ENCODE measurements around the gene DYNLL1.
A peak's percentile ranks its signal among the peaks of the same experiment; 100 is the strongest.
"Not testable (repeated sequence)": the region's sequence is repeated elsewhere in the genome, so short reads cannot be mapped to it uniquely, and the experiment has no call there.

DYNLL1 gene

GRCh38 chr12:120515496-120515895, 19.6 kb downstream of the DYNLL1 start:
- DNase-seq (ENCODE audit: low spot score): no peak

GRCh38 chr12:120519324-120519723, 23.4 kb downstream of the DYNLL1 start:
- DNase-seq (ENCODE audit: low spot score): not testable (repeated sequence)

GRCh38 chr12:120522568-120522967, 26.7 kb downstream of the DYNLL1 start:
- DNase-seq (ENCODE audit: low spot score): no peak

GRCh38 chr12:120528861-120529525, 33.1 kb downstream of the DYNLL1 start, which contains the start of gene COQ5:
COQ5 (minus strand) TSS chr12:120529158; CDS start chr12:120529141, 17 bp downstream.
- DNase-seq (ENCODE audit: low spot score): peak; percentile 85

GRCh38 chr12:120529641-120530417, 33.9 kb downstream of the DYNLL1 start:
- peak; percentile 64 for DNase-seq (ENCODE audit: low spot score)

GRCh38 chr12:120530418-120530761, 34.5 kb downstream of the DYNLL1 start:
- not testable (repeated sequence) for DNase-seq (ENCODE audit: low spot score)

- no peak for DNase-seq (ENCODE audit: low spot score)
These were observed 36.9 kb downstream of the DYNLL1 start for GRCh38 chr12:120532701-120533238.

GRCh38 chr12:120534203-120534702, 38.3 kb downstream of the DYNLL1 start, which contains the start of gene RNF10:
RNF10 (plus strand) TSS chr12:120534356; CDS start chr12:120534812, 456 bp downstream.
- peak; percentile 88 for DNase-seq (ENCODE audit: low spot score)

GRCh38 chr12:120534703-120535655, 39.1 kb downstream of the DYNLL1 start:
- peak; percentile 79 for DNase-seq (ENCODE audit: low spot score)

GRCh38 chr12:120536064-120536791, 40.3 kb downstream of the DYNLL1 start:
- DNase-seq (ENCODE audit: low spot score): peak; percentile 44

GRCh38 chr12:120537856-120538220, 41.9 kb downstream of the DYNLL1 start:
- DNase-seq (ENCODE audit: low spot score): no peak

- peak; percentile 89 for DNase-seq (ENCODE audit: low spot score)
These were observed 42.6 kb downstream of the DYNLL1 start for GRCh38 chr12:120538281-120539156.

- peak; percentile 67 for DNase-seq (ENCODE audit: low spot score)
These were observed 43.4 kb downstream of the DYNLL1 start for GRCh38 chr12:120539303-120539702.

GRCh38 chr12:120540445-120540844, 44.5 kb downstream of the DYNLL1 start:
- DNase-seq (ENCODE audit: low spot score): no peak

- no peak for DNase-seq (ENCODE audit: low spot score)
These were observed 46.3 kb downstream of the DYNLL1 start for GRCh38 chr12:120542166-120542565.

GRCh38 chr12:120544691-120545090, 48.8 kb downstream of the DYNLL1 start:
- DNase-seq (ENCODE audit: low spot score): no peak

- no peak for DNase-seq (ENCODE audit: low spot score)
These were observed 50.1 kb downstream of the DYNLL1 start for GRCh38 chr12:120546050-120546386.

All from kidney tubule cell (primary cell).